Activated naive CD8-positive, alpha-beta T cell treated with anti-CD3 and anti-CD28 coated beads, Interleukin-2, amount 50 U/mL, for 24 hours (primary cell): ENCODE measurements around the gene ANXA11.

Experiments used
- ATAC-seq: fragments of 150-1000 bp; cut with Tn5 transposase; one replicate; pipeline ENCODE4 v1.10.0; 2021
- DNase-seq: peaks from one replicate; pipeline ENCODE4 v3.0.0; 2021
- H3K27ac Mint-ChIP-seq: one replicate; pipeline ENCODE4 v1.8.0; 2021; ENCODE audit warnings: mild to moderate bottlenecking, mixed read lengths
- H3K27me3 Mint-ChIP-seq: one replicate; pipeline ENCODE4 v1.8.0; 2021; ENCODE audit warnings: mixed read lengths
- H3K36me3 Mint-ChIP-seq: one replicate; pipeline ENCODE4 v1.8.0; 2021; ENCODE audit warnings: low read depth, mixed read lengths
- H3K4me1 Mint-ChIP-seq: one replicate; pipeline ENCODE4 v1.8.0; 2021; ENCODE audit warnings: mixed read lengths
- H3K4me3 Mint-ChIP-seq: one replicate; pipeline ENCODE4 v1.8.0; 2021; ENCODE audit warnings: mild to moderate bottlenecking, moderate library complexity, mixed read lengths
- H3K9me3 Mint-ChIP-seq: one replicate; pipeline ENCODE4 v1.8.0; 2021; ENCODE audit warnings: mixed read lengths

Gene ANXA11

DNA sequence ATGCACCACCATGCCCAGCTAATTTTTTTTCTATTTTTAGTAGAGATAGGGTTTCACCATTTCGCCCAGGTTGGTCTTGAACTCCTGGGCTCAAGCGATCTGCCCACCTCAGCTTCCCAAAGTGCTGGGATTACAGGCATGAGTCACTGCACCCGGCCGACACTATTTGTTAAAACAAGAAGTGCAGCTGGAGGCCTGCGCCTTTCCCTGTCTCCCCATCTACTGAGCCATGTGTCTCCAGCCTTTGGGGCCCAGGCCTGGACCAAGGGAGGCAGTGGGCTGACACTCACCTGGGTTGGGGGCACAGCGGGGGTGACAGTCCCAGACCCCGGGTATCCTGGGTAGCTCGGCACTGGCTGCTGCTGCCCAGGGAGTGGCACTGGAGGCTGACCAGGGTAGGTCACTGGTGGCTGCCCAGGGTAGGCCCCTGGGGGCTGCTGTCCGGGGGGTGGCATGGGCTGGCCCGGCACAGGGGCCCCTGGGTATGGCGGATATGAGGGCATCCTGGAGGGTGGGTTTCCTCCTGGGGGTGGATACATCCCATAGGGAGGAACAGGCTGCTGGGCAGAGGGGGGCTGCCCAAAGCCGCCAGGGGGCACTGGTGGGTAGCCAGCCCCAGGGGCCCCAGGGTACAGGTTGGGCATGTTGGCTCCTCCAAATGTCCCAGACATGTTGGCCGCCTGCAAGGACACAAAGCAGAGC, 36.5 kb downstream of the ANXA11 start:
- H3K4me3 Mint-ChIP-seq = no peak overlapping the region
- no peak overlapping the region for H3K27ac Mint-ChIP-seq
- peaks cover 12% of the 10 kb centered on the region for H3K36me3 Mint-ChIP-seq
- DNase-seq (no peak), ATAC-seq (no peak)
- no peaks in the 10 kb centered on the region for H3K9me3 Mint-ChIP-seq
- peaks cover 15% of the 10 kb centered on the region for H3K4me1 Mint-ChIP-seq
- H3K27me3 Mint-ChIP-seq = no peaks in the 10 kb centered on the region

GRCh38 chr10:80168162-80168511, 37.2 kb downstream of the ANXA11 start:
- H3K36me3 Mint-ChIP-seq = peaks cover 15% of the 10 kb centered on the region

GRCh38 chr10:80167471-80168161, 37.7 kb downstream of the ANXA11 start:
- no peak overlapping the region for H3K4me3 Mint-ChIP-seq
- no peak for ATAC-seq
- H3K9me3 Mint-ChIP-seq = no peaks in the 10 kb centered on the region
- no peaks in the 10 kb centered on the region for H3K27me3 Mint-ChIP-seq
- no peak overlapping the region for H3K27ac Mint-ChIP-seq
- no peak for DNase-seq
- peaks cover 15% of the 10 kb centered on the region for H3K4me1 Mint-ChIP-seq
- H3K36me3 Mint-ChIP-seq = peaks cover 21% of the 10 kb centered on the region

More at GRCh38 chr10:80168162-80168511, 37.2 kb downstream of the ANXA11 start:
- H3K27ac Mint-ChIP-seq = no peak overlapping the region
- DNase-seq = no peak
- peaks cover 15% of the 10 kb centered on the region for H3K4me1 Mint-ChIP-seq
- H3K27me3 Mint-ChIP-seq = no peaks in the 10 kb centered on the region
- ATAC-seq = no peak
- H3K4me3 Mint-ChIP-seq = no peak overlapping the region
- no peaks in the 10 kb centered on the region for H3K9me3 Mint-ChIP-seq

- Mint-ChIP-seq H3K4me1 (peaks cover 15% of the 10 kb centered on the region), H3K27ac (peak overlapping the region; percentile 77)
These were observed 38.5 kb downstream of the ANXA11 start for GRCh38 chr10:80166581-80167470.

GRCh38 chr10:80165173-80165572, 40.2 kb downstream of the ANXA11 start:
- Mint-ChIP-seq H3K27me3 (no peaks in the 10 kb centered on the region), H3K4me3 (no peak overlapping the region), H3K9me3 (no peaks in the 10 kb centered on the region), H3K4me1 (peaks cover 15% of the 10 kb centered on the region), H3K27ac (peak overlapping the region; percentile 77), H3K36me3 (peaks cover 37% of the 10 kb centered on the region)
- ATAC-seq (no peak), DNase-seq (no peak)

More at GRCh38 chr10:80166581-80167470, 38.5 kb downstream of the ANXA11 start:
- Mint-ChIP-seq H3K36me3 (peaks cover 23% of the 10 kb centered on the region), H3K9me3 (no peaks in the 10 kb centered on the region), H3K4me3 (no peak overlapping the region), H3K27me3 (no peaks in the 10 kb centered on the region)
- DNase-seq (no peak), ATAC-seq (no peak)

DNA sequence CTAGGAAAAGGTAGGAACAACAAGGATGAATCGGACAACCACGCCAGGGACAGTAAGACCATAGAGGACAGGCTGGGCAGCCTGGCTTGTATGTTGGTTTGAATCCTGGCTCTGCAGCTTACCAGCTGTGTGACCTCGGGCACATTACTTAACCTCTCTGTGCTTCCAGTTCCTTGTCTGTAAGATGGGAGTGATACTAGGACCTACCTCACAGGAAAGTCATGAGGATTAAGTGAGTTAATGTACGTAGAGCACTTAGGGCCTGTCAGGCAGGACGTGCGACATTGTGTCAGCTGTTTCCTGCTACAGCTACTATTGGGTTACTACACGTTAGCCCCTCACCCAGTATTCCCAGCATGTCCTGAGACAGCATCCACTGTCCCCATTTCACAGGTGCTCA, 40.7 kb downstream of the ANXA11 start:
- Mint-ChIP-seq H3K9me3 (no peaks in the 10 kb centered on the region), H3K27ac (no peak overlapping the region), H3K4me1 (peaks cover 15% of the 10 kb centered on the region), H3K36me3 (peaks cover 39% of the 10 kb centered on the region), H3K27me3 (no peaks in the 10 kb centered on the region), H3K4me3 (no peak overlapping the region)
- DNase-seq = no peak
- ATAC-seq = no peak

DNA sequence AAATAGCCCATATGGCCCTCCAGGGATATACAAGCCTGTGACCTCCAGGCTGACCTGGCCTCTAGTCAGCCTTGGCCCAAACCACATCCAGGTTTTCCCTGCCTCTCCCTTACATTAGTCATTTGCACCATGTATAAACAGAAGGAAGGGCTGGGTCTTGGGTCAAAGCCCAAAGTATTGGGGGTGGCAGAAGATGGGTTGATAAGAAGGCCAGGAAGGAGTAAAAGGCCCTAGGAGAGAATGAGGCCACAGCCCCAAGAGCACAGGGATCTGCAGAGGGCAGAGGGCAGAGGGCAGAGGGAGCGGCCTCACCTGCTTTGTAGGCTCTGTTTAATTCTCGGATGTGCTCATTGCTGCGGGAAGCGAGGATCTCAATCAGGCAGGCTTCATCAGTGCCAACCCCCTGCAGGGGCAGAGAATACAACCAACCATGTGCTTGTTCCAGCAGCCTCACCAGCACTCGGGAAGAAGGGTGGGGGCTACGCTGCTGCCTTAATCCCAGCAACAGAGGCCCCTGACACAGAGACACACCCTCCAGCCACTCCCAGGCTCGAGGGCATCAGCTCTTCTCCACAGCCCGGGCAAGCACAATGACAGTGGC, 41.5 kb downstream of the ANXA11 start:
- peaks cover 41% of the 10 kb centered on the region for H3K36me3 Mint-ChIP-seq
- DNase-seq = no peak
- ATAC-seq = no peak

GRCh38 chr10:80161321-80162083, 43.8 kb downstream of the ANXA11 start:
- no peak for ATAC-seq
- no peak for DNase-seq
- Mint-ChIP-seq H3K36me3 (peaks cover 48% of the 10 kb centered on the region), H3K27ac (peak overlapping the region; percentile 37), H3K4me1 (peaks cover 14% of the 10 kb centered on the region), H3K9me3 (no peaks in the 10 kb centered on the region), H3K27me3 (no peaks in the 10 kb centered on the region), H3K4me3 (no peak overlapping the region)

More for the DNA sequence above, 41.5 kb downstream of the ANXA11 start:
- Mint-ChIP-seq H3K27me3 (no peaks in the 10 kb centered on the region), H3K9me3 (no peaks in the 10 kb centered on the region), H3K4me3 (no peak overlapping the region), H3K27ac (no peak overlapping the region), H3K4me1 (peaks cover 15% of the 10 kb centered on the region)

DNA sequence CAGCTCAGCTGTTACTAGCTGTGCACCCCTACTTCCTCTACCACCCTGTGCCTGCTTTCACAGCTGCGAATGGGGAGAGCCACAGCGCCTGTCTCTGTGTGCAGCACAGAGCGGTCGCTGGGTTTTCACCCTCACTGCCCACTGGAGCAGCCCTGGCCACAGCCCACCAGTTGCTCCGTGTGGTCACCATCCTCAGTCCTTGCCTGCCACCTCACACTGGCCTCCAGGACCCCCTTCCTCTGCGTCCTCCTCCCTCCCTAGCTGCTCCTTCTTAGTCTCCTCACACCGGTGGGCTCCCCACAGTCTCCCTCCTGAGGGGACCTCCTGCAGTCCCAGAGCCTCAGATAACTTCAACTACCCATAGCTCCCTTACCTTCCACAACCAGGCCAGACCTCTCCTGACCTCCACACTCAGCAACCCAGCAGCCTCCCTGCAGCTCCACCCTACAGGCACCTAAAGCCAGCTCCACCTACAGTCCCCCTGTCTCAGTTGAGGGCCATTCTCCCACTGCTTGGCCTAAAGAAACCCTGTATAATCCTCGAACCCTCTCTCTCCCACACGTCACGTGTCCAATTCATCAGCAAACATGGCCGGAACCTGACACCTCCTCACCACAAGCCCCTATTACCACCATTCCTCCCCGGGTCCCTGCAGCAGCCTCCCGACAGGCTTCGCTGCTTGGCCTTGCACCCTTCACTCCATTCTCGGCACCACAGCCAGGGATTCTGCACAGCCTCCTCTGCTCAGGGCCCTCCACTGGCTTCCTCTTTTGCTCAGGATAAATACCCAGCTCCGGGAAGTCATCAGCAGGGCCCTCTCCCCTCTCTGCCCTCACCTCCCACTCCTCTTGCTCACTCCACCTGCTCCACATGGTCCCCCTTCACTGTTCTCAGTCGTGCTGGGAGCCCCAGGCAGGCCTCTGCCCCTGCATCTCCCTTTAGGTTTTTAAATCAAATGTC, 44.7 kb downstream of the ANXA11 start:
- no peaks in the 10 kb centered on the region for H3K27me3 Mint-ChIP-seq
- no peak overlapping the region for H3K4me3 Mint-ChIP-seq
- no peaks in the 10 kb centered on the region for H3K9me3 Mint-ChIP-seq
- ATAC-seq (no peak), DNase-seq (no peak)
- H3K36me3 Mint-ChIP-seq = peaks cover 49% of the 10 kb centered on the region
- H3K4me1 Mint-ChIP-seq = peaks cover 12% of the 10 kb centered on the region
- H3K27ac Mint-ChIP-seq = peak overlapping the region; percentile 37

GRCh38 chr10:80159166-80159873, 46.0 kb downstream of the ANXA11 start:
- Mint-ChIP-seq H3K9me3 (no peaks in the 10 kb centered on the region), H3K27ac (peak overlapping the region; percentile 49), H3K36me3 (peaks cover 60% of the 10 kb centered on the region), H3K27me3 (no peaks in the 10 kb centered on the region), H3K4me3 (no peak overlapping the region), H3K4me1 (peaks cover 15% of the 10 kb centered on the region)
- DNase-seq = no peak
- peak; percentile 9 for ATAC-seq

- no peak for DNase-seq
- Mint-ChIP-seq H3K4me3 (no peak overlapping the region), H3K4me1 (peaks cover 15% of the 10 kb centered on the region), H3K9me3 (no peaks in the 10 kb centered on the region), H3K27ac (peak overlapping the region; percentile 40), H3K36me3 (peaks cover 57% of the 10 kb centered on the region), H3K27me3 (no peaks in the 10 kb centered on the region)
- no peak for ATAC-seq
These were observed 46.7 kb downstream of the ANXA11 start for GRCh38 chr10:80158598-80159127.

DNA sequence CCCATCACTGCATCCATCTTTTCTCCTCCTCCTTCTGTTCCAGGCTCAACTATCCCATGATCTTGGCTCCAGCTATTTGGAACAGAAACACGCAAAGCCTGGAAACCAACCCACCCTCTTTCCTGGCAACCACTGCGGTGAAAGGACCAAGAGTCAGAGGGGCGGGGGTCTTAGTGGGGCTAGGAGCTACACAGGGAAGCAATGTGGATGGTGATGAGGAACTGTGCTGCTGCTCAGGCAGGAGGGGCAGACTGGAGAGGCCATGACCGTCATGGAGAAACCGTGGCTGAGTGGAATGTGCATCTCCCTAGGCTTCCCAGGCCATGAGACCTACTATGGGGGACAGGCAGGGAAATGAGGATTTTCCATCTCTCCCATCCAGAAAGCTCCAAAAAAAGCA, 47.2 kb downstream of the ANXA11 start:
- no peak overlapping the region for H3K27ac Mint-ChIP-seq
- H3K27me3 Mint-ChIP-seq = no peaks in the 10 kb centered on the region
- no peak overlapping the region for H3K4me3 Mint-ChIP-seq
- no peak for DNase-seq
- H3K9me3 Mint-ChIP-seq = no peaks in the 10 kb centered on the region
- no peak for ATAC-seq
- peaks cover 60% of the 10 kb centered on the region for H3K36me3 Mint-ChIP-seq
- peaks cover 15% of the 10 kb centered on the region for H3K4me1 Mint-ChIP-seq
